ENCODE measurements around the gene NECTIN4. TPM values are rescaled to one million over a fixed set of nuclear protein-coding genes. Genes with fewer than 3 reads are reported as not detected.

The NECTIN4 gene
- total and polyA plus RNA-seq, 2 of the 13 experiments (the other 11 are each of a cell fraction or from before 2014, with no cell fraction given): 5.9 to 12.4 TPM

GRCh38 chr1:161076410-161076809, 12.9 kb downstream of the NECTIN4 start:
- H3K4me2 ChIP-seq (ENCODE audit: low read depth, low read length): no peak overlapping the region
- H4K20me1 ChIP-seq (ENCODE audit: insufficient read depth, low read length): no peaks in the 10 kb centered on the region
- H3K27me3 ChIP-seq (ENCODE audit: control insufficient read depth in 1 of 2, insufficient read depth in 2 of 2, low read length in 2 of 2): no peaks in the 10 kb centered on the region; a peak in 1 of 5 replicates
- TF ChIP-seq ZNF432 (CRISPR knock-in tag; IDR thresholded peaks at IDR 0.05; ENCODE audit: borderline replicate concordance) (no peak), ZBTB1 (CRISPR knock-in tag; IDR thresholded peaks at IDR 0.05; ENCODE audit: borderline replicate concordance) (no peak), ZC3H4 (CRISPR knock-in tag; IDR thresholded peaks at IDR 0.05; ENCODE audit: borderline replicate concordance) (no peak), DRAP1 (CRISPR knock-in tag; IDR thresholded peaks at IDR 0.05) (no peak), GZF1 (CRISPR knock-in tag; IDR thresholded peaks at IDR 0.05) (no peak), DR1 (CRISPR knock-in tag; IDR thresholded peaks at IDR 0.05) (no peak), TP53 (CRISPR knock-in tag; conservative IDR thresholded peaks at IDR 0.05) (no peak), ZNF451 (CRISPR knock-in tag; IDR thresholded peaks at IDR 0.05) (no peak), ZNF839 (CRISPR knock-in tag; IDR thresholded peaks at IDR 0.05; ENCODE audit: borderline replicate concordance) (no peak), ZZZ3 (CRISPR knock-in tag; IDR thresholded peaks at IDR 0.05; ENCODE audit: borderline replicate concordance) (no peak), NFIB (CRISPR knock-in tag; IDR thresholded peaks at IDR 0.05; ENCODE audit: borderline replicate concordance) (no peak), TEAD2 (CRISPR knock-in tag; IDR thresholded peaks at IDR 0.05) (no peak)
- peaks cover 41% of the 10 kb centered on the region for H3K4me1 ChIP-seq (ENCODE audit: insufficient read depth, low read length)
- no peaks in the 10 kb centered on the region for H3K9me3 ChIP-seq (ENCODE audit: low read length)
- no peak for DNase-seq (ENCODE audit: low spot score)
- H3K79me2 ChIP-seq (ENCODE audit: insufficient read depth, low read length): no peaks in the 10 kb centered on the region
- ChIA-PET CTCF (ENCODE audit: low intra/inter-chr PET ratio, low total read pairs) (no interaction called here), POLR2A (no interaction called here)
- intact Hi-C loops (cut with micrococcal nuclease; ENCODE audit: unreplicated experiment) (no loop called here), in situ Hi-C loops (cut with HindIII; ENCODE audit: extremely low pct_ligation_motif_present, low pct_unique_long_range_greater_than_20kb) (no loop called here)
- no peak for ATAC-seq
- no TSS peak for BruUV-seq (replicated peaks)
- H2AFZ ChIP-seq (ENCODE audit: low read length): no peak overlapping the region
- H3K36me3 ChIP-seq (replicated peaks in 1 of 2; ENCODE audit: control insufficient read depth in 1 of 2, insufficient read depth in 2 of 2, low read length in 2 of 2): no peaks in the 10 kb centered on the region
- no peak overlapping the region for H3K4me3 ChIP-seq (replicated peaks in 1 of 3; ENCODE audit: insufficient read depth in 1 of 3, low read depth in 2 of 3, low read length in 3 of 3)
- H3K27ac ChIP-seq (ENCODE audit: extremely low read length, insufficient read depth, low read length): no peak overlapping the region
- no peak for FAIRE-seq
- no peak overlapping the region for H3K9ac ChIP-seq (ENCODE audit: insufficient read depth, low read depth, low read length)

Measured in HepG2 (cell line).